Measurements from ENCODE around the gene CAMTA1. TPM values are rescaled to one million over a fixed set of nuclear protein-coding genes. Genes with fewer than 3 reads are reported as not detected.

CAMTA1 gene
- total RNA-seq, 2 donors from 2014 or later: 36.5 to 57.5 TPM

GRCh38 chr1:6984986-6985385 is 199.7 kb downstream of the CAMTA1 start:
- H3K27me3 Mint-ChIP-seq: peaks cover 8 to 25% of the 10 kb centered on the region in 2 donors
- H3K36me3 Mint-ChIP-seq: no peaks in the 10 kb centered on the region
- DNase-seq (ENCODE audit: low spot score) (no peak), ATAC-seq (no peak)
- no peaks in the 10 kb centered on the region for H3K4me1 Mint-ChIP-seq (ENCODE audit: low read depth in 2 of 2)
- H3K27ac Mint-ChIP-seq: no peak overlapping the region
- no peak overlapping the region for H3K4me3 Mint-ChIP-seq
- H3K9me3 Mint-ChIP-seq: no peaks in the 10 kb centered on the region

GRCh38 chr1:6985549-6986276 is 200.5 kb downstream of the CAMTA1 start:
- Mint-ChIP-seq H3K4me3 (no peak overlapping the region), H3K36me3 (no peaks in the 10 kb centered on the region), H3K9me3 (no peaks in the 10 kb centered on the region), H3K27ac (no peak overlapping the region), H3K4me1 (ENCODE audit: low read depth in 2 of 2) (no peaks in the 10 kb centered on the region), H3K27me3 (peaks cover 14 to 33% of the 10 kb centered on the region in 2 donors)
- DNase-seq (ENCODE audit: low spot score) (no peak), ATAC-seq (no peak)

- Mint-ChIP-seq H3K36me3 (no peaks in the 10 kb centered on the region), H3K27ac (no peak overlapping the region), H3K4me3 (no peak overlapping the region), H3K9me3 (no peaks in the 10 kb centered on the region), H3K27me3 (peaks cover 14 to 35% of the 10 kb centered on the region in 2 donors), H3K4me1 (ENCODE audit: low read depth in 2 of 2) (no peaks in the 10 kb centered on the region)
- DNase-seq (ENCODE audit: low spot score) (no peak), ATAC-seq (no peak)
Observed at GRCh38 chr1:6986281-6986680, 201.0 kb downstream of the CAMTA1 start.

- no peaks in the 10 kb centered on the region for H3K4me1 Mint-ChIP-seq (ENCODE audit: low read depth in 2 of 2)
- no peak overlapping the region for H3K27ac Mint-ChIP-seq
- ATAC-seq (no peak), DNase-seq (ENCODE audit: low spot score) (no peak)
- H3K9me3 Mint-ChIP-seq: no peaks in the 10 kb centered on the region
- no peak overlapping the region for H3K4me3 Mint-ChIP-seq
- peaks cover 18 to 34% of the 10 kb centered on the region in 2 donors for H3K27me3 Mint-ChIP-seq
- no peaks in the 10 kb centered on the region for H3K36me3 Mint-ChIP-seq
Observed at GRCh38 chr1:6987940-6988339, 202.7 kb downstream of the CAMTA1 start.

DNA sequence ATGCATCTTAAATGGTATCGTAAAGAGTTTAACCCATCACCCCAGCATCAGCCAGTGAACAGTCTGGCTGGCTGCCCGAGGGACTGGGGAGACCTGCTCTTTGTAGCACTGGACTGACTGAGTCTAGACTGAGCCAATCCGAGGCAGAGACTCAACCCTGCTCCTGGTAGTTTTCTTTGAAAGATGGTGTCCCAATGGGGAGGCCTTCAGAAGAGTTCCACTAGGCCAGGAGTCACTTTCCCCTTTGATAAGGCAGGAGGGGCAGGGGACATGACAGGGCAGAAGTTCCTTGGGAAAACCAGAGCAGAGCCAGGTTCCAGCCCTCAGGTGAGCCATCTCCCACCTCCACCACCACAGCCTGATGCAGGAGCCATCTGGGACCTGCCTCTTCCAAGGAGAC is 203.5 kb downstream of the CAMTA1 start:
- ATAC-seq: no peak

DNA sequence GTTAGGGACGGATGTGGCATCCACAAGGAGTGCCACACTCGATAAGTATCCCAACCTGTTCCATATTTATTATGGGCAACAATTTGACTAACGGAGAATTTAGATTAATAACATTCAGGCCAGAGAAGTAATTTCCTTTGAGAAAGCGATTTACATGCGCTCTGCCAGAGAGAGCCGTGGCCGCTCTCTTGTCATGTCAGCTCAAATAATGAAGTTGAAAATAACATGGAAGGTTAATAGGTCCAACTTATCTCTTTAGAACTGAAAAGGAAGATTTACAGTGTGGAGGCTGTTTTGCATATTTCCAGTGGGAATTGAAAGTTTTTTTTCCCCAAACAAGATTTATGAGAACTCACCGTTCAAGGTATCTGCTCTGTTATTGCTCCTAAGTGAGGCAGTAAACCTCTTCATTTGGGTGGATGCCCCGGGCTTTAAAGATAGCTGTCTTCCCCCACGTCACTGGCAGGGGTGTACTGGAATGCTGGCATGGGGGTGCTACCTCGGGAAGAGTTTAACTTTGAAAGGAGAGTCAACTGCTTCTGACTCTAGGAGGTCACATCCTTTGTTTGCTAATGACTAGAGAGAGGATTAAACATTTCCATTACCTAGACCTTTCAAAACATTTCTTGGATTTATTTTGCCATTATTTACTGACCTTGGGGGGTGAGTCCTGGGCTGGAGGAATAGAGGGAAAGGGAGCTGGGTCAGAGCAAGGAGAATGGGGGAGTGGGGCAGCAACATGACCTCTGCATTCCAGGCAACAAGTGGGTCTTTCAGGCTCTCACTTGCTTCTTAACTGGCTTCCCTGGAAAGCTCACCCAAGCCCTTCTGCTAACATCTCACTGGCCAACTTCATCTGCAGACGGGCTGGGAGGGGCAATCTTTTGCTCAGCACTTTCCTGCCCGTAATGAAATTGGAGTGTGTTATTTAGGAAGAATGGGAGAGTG is 204.2 kb downstream of the CAMTA1 start:
- H3K9me3 Mint-ChIP-seq: no peaks in the 10 kb centered on the region
- DNase-seq (ENCODE audit: low spot score) (no peak), ATAC-seq (no peak)
- no peak overlapping the region for H3K27ac Mint-ChIP-seq
- no peak overlapping the region for H3K4me3 Mint-ChIP-seq
- no peaks in the 10 kb centered on the region for H3K4me1 Mint-ChIP-seq (ENCODE audit: low read depth in 2 of 2)
- H3K36me3 Mint-ChIP-seq: peaks cover 4% of the 10 kb centered on the region
- peaks cover 18 to 40% of the 10 kb centered on the region in 2 donors for H3K27me3 Mint-ChIP-seq

More for the DNA sequence above, 203.5 kb downstream of the CAMTA1 start:
- no peak for DNase-seq (ENCODE audit: low spot score)
- no peaks in the 10 kb centered on the region for H3K4me1 Mint-ChIP-seq (ENCODE audit: low read depth in 2 of 2)
- H3K27ac Mint-ChIP-seq: no peak overlapping the region
- no peaks in the 10 kb centered on the region for H3K36me3 Mint-ChIP-seq
- no peak overlapping the region for H3K4me3 Mint-ChIP-seq
- peaks cover 18 to 34% of the 10 kb centered on the region in 2 donors for H3K27me3 Mint-ChIP-seq
- H3K9me3 Mint-ChIP-seq: no peaks in the 10 kb centered on the region

DNA sequence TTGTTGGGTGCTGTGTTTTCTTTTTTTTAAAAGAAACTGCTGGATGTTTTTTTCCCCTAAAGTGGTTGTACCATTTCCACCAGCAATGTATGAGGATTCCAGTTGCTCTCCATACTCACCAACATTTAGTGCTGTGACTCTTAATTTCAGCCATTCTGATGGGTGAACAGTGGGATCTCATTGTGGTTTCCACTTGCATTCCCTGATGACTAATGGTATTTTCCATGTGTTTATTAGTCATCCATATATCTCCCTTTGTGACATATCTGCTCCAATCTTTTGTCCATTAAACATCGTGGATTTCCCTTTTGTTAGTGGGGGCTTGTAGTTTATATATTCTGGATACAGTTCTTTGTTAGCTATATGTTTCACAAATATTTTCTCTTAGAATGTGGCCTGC is 206.0 kb downstream of the CAMTA1 start:
- peaks cover 16 to 37% of the 10 kb centered on the region in 2 donors for H3K27me3 Mint-ChIP-seq
- H3K4me1 Mint-ChIP-seq (ENCODE audit: low read depth in 2 of 2): no peaks in the 10 kb centered on the region
- H3K36me3 Mint-ChIP-seq: peaks cover 6% of the 10 kb centered on the region
- no peak overlapping the region for H3K4me3 Mint-ChIP-seq
- no peak for ATAC-seq
- no peak overlapping the region for H3K27ac Mint-ChIP-seq
- no peaks in the 10 kb centered on the region for H3K9me3 Mint-ChIP-seq
- no peak for DNase-seq (ENCODE audit: low spot score)

DNA sequence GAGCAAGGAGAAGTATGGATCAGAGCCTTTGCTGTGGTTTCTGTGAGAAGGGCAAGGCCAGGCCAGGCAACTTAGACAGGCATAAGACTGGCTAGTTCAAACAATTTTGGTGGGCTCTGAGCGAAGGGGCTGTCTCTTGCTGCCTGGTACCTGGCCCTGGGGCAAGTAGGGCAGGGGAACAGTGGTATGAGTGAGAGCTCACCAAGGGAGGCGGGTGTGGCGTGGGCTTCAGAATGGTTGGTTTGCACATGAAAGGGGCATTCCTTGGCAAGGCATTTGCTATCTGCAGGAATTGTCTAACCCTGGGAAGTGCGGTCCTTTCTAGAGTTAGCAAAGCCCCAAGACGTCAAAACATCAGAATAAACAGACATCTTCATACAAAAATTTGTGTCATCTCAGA is 210.5 kb downstream of the CAMTA1 start:
- Mint-ChIP-seq H3K4me3 (no peak overlapping the region), H3K4me1 (ENCODE audit: low read depth in 2 of 2) (peaks cover 0 to 5% of the 10 kb centered on the region in 2 donors), H3K9me3 (no peaks in the 10 kb centered on the region), H3K36me3 (peaks cover 6% of the 10 kb centered on the region), H3K27ac (no peak overlapping the region), H3K27me3 (peaks cover 13 to 43% of the 10 kb centered on the region in 2 donors)
- DNase-seq (ENCODE audit: low spot score): no peak
- ATAC-seq: no peak

GRCh38 chr1:6996371-6996770 is 211.1 kb downstream of the CAMTA1 start:
- Mint-ChIP-seq H3K4me1 (ENCODE audit: low read depth in 2 of 2) (peaks cover 0 to 5% of the 10 kb centered on the region in 2 donors), H3K4me3 (no peak overlapping the region), H3K27me3 (peaks cover 13 to 42% of the 10 kb centered on the region in 2 donors), H3K27ac (no peak overlapping the region), H3K9me3 (no peaks in the 10 kb centered on the region), H3K36me3 (peaks cover 6% of the 10 kb centered on the region)
- no peak for DNase-seq (ENCODE audit: low spot score)
- peak in 1 of 2 donors; percentile 72 for ATAC-seq

GRCh38 chr1:6996866-6997265 is 211.6 kb downstream of the CAMTA1 start:
- Mint-ChIP-seq H3K36me3 (peaks cover 6% of the 10 kb centered on the region), H3K27me3 (peaks cover 13 to 42% of the 10 kb centered on the region in 2 donors), H3K27ac (no peak overlapping the region), H3K4me1 (ENCODE audit: low read depth in 2 of 2) (peaks cover 0 to 5% of the 10 kb centered on the region in 2 donors), H3K4me3 (no peak overlapping the region), H3K9me3 (no peaks in the 10 kb centered on the region)
- DNase-seq (ENCODE audit: low spot score): no peak
- ATAC-seq: no peak

DNA sequence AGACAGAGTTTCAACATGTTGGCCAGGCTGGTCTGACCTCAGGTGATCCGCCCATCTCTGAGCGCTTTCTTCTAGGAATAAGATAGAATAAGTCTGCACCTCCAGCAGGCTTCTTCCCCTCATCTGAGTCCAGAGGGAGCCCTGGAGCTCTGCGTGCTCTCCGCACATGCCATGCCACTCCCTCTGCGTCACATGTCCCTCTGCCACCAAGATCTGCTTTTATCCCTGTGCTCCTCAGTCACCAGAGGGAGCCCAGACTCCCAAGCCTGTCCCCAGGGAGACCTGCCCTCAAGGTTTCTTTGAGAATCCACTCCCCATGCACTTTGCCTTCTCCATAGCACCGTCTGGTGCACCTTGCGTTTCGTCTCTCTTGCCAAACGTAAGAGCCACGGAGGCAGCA is 213.0 kb downstream of the CAMTA1 start:
- Mint-ChIP-seq H3K9me3 (no peaks in the 10 kb centered on the region), H3K4me1 (ENCODE audit: low read depth in 2 of 2) (peaks cover 0 to 5% of the 10 kb centered on the region in 2 donors), H3K27me3 (peaks cover 9 to 38% of the 10 kb centered on the region in 2 donors), H3K36me3 (peaks cover 6% of the 10 kb centered on the region), H3K27ac (no peak overlapping the region), H3K4me3 (no peak overlapping the region)
- ATAC-seq (no peak), DNase-seq (ENCODE audit: low spot score) (no peak)

GRCh38 chr1:6999826-7000225 is 214.6 kb downstream of the CAMTA1 start:
- no peak overlapping the region for H3K27ac Mint-ChIP-seq
- peaks cover 0 to 5% of the 10 kb centered on the region in 2 donors for H3K4me1 Mint-ChIP-seq (ENCODE audit: low read depth in 2 of 2)
- no peaks in the 10 kb centered on the region for H3K9me3 Mint-ChIP-seq
- peaks cover 11 to 23% of the 10 kb centered on the region in 2 donors for H3K27me3 Mint-ChIP-seq
- DNase-seq (ENCODE audit: low spot score) (no peak), ATAC-seq (peak; percentile 28 to 32)
- H3K36me3 Mint-ChIP-seq: no peaks in the 10 kb centered on the region
- H3K4me3 Mint-ChIP-seq: no peak overlapping the region

DNA sequence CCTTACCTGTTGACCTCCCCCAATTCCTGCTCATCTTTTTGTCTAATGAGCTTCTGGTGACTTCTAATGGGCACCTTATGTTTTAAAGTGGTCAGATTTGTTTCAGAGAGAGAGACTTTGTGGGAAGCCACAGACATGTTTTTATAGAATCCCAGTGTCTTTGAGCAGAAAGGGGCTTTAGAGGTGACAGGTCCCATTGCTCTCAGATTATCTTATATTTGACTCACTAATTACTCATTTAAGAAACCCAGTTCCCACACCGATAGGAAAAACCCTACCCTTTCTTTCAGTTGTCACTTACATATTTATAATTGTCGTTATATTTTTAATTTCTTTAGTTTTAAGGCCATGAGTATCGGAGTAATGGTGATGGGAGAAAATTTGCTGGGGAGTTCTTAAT is 215.5 kb downstream of the CAMTA1 start:
- ATAC-seq (peak in 1 of 2 donors; percentile 21), DNase-seq (ENCODE audit: low spot score) (no peak)
- no peaks in the 10 kb centered on the region for H3K9me3 Mint-ChIP-seq
- H3K4me3 Mint-ChIP-seq: no peak overlapping the region
- H3K27me3 Mint-ChIP-seq: peaks cover 11 to 26% of the 10 kb centered on the region in 2 donors
- H3K36me3 Mint-ChIP-seq: no peaks in the 10 kb centered on the region
- H3K4me1 Mint-ChIP-seq (ENCODE audit: low read depth in 2 of 2): peaks cover 0 to 5% of the 10 kb centered on the region in 2 donors
- no peak overlapping the region for H3K27ac Mint-ChIP-seq

GRCh38 chr1:7002728-7003127 is 217.5 kb downstream of the CAMTA1 start:
- ATAC-seq: no peak
- no peaks in the 10 kb centered on the region for H3K36me3 Mint-ChIP-seq
- no peaks in the 10 kb centered on the region for H3K9me3 Mint-ChIP-seq
- peaks cover 8 to 24% of the 10 kb centered on the region in 2 donors for H3K27me3 Mint-ChIP-seq
- H3K4me3 Mint-ChIP-seq: no peak overlapping the region
- H3K27ac Mint-ChIP-seq: no peak overlapping the region
- no peaks in the 10 kb centered on the region for H3K4me1 Mint-ChIP-seq (ENCODE audit: low read depth in 2 of 2)
- DNase-seq (ENCODE audit: low spot score): no peak

All from natural killer cell treated with Interleukin-12 subunit alpha and Interleukin-12 subunit beta and Interleukin-15 and Interleukin-18, amount 100 ng/mL, for 72 hours (primary cell).